Measurements from ENCODE around the gene CFAP74. TPM values are rescaled to one million over a fixed set of nuclear protein-coding genes. Genes with fewer than 3 reads are reported as not detected.

Gene CFAP74
- total and polyA plus RNA-seq, 2 of the 13 experiments (the other 11 are each of a cell fraction or from before 2014, with no cell fraction given), result 0.27 to 0.62 TPM

- TF ChIP-seq HMGXB4 (CRISPR knock-in tag; IDR thresholded peaks at IDR 0.05; ENCODE audit: borderline replicate concordance in 1 of 2, low read depth in 1 of 2), result peak in 1 of 2 experiments; percentile 42; a peak in 1 of 4 replicates
- no peak for TF ChIP-seq TBL1XR1 (IDR thresholded peaks at IDR 0.05; ENCODE audit: borderline replicate concordance, low read length, partially characterized antibody)
- TF ChIP-seq GTF2F1 (IDR thresholded peaks at IDR 0.05; ENCODE audit: low read length), result no peak
- TF ChIP-seq NCOA2 (CRISPR knock-in tag; IDR thresholded peaks at IDR 0.05), result no peak
- 0 out of 2 replicates have a peak, but pooled peaks have one; percentile 37 for TF ChIP-seq THAP7 (CRISPR knock-in tag; IDR thresholded peaks at IDR 0.05)
- TF ChIP-seq MXD3 (CRISPR knock-in tag; IDR thresholded peaks at IDR 0.05), result no peak
- no peak for TF ChIP-seq TCF7L2 (IDR thresholded peaks at IDR 0.05; ENCODE audit: low read depth, low read length)
- TF ChIP-seq MYNN (CRISPR knock-in tag; IDR thresholded peaks at IDR 0.05; ENCODE audit: low read depth), result no peak
- TF ChIP-seq ZMYM3 (CRISPR knock-in tag; IDR thresholded peaks at IDR 0.05), result no peak
- no peak for TF ChIP-seq KAT2B (IDR thresholded peaks at IDR 0.05; ENCODE audit: borderline replicate concordance, low read depth, low read length)
- no peak for TF ChIP-seq REXO4 (CRISPR knock-in tag; IDR thresholded peaks at IDR 0.05; ENCODE audit: borderline replicate concordance)
- no peak for TF ChIP-seq ZC3H4 (CRISPR knock-in tag; IDR thresholded peaks at IDR 0.05; ENCODE audit: borderline replicate concordance)
- TF ChIP-seq FOXA3 (CRISPR knock-in tag; IDR thresholded peaks at IDR 0.05), result no peak
- TF ChIP-seq SMYD3 (CRISPR knock-in tag; IDR thresholded peaks at IDR 0.05), result no peak
- no peak for TF ChIP-seq XRCC5 (optimal IDR thresholded peaks at IDR 0.05; ENCODE audit: low read length)
- TF ChIP-seq RBM39 (IDR thresholded peaks at IDR 0.05; ENCODE audit: low read depth, low read length, poor library complexity, severe bottlenecking), result no peak
- no peak for TF ChIP-seq ZSCAN20 (CRISPR knock-in tag; IDR thresholded peaks at IDR 0.05; ENCODE audit: borderline replicate concordance)
- TF ChIP-seq SOX13 (IDR thresholded peaks at IDR 0.05), result no peak
- TF ChIP-seq SOX13 (CRISPR knock-in tag; conservative IDR thresholded peaks at IDR 0.05 in 1 of 2, IDR thresholded peaks at IDR 0.05 in 1 of 2), result no peak
- TF ChIP-seq ZNF703 (CRISPR knock-in tag; IDR thresholded peaks at IDR 0.05; ENCODE audit: borderline replicate concordance), result no peak
- TF ChIP-seq, protein P1, sequence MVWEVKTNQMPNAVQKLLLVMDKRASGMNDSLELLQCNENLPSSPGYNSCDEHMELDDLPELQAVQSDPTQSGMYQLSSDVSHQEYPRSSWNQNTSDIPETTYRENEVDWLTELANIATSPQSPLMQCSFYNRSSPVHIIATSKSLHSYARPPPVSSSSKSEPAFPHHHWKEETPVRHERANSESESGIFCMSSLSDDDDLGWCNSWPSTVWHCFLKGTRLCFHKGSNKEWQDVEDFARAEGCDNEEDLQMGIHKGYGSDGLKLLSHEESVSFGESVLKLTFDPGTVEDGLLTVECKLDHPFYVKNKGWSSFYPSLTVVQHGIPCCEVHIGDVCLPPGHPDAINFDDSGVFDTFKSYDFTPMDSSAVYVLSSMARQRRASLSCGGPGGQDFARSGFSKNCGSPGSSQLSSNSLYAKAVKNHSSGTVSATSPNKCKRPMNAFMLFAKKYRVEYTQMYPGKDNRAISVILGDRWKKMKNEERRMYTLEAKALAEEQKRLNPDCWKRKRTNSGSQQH (CRISPR knock-in tag; IDR thresholded peaks at IDR 0.05; ENCODE audit: low read depth), result no peak
- TF ChIP-seq HIVEP1 (CRISPR knock-in tag; IDR thresholded peaks at IDR 0.05), result no peak
- no peak for TF ChIP-seq ZNF484 (CRISPR knock-in tag; IDR thresholded peaks at IDR 0.05; ENCODE audit: borderline replicate concordance, low read depth)
- TF ChIP-seq ZNF747 (CRISPR knock-in tag; IDR thresholded peaks at IDR 0.05; ENCODE audit: borderline replicate concordance), result no peak
- no peak for TF ChIP-seq KDM5B (CRISPR knock-in tag; IDR thresholded peaks at IDR 0.05; ENCODE audit: borderline replicate concordance)
- no peak for TF ChIP-seq HCFC1 (IDR thresholded peaks at IDR 0.05; ENCODE audit: low read depth, low read length)
- no peak for TF ChIP-seq PPARG (CRISPR knock-in tag; conservative IDR thresholded peaks at IDR 0.05)
These were observed 17.0 kb downstream of the CFAP74 start (continued) for GRCh38 chr1:1986451-1987141.

Measured in HepG2 (cell line).